ENCODE measurements around the gene CFAP73.

GRCh38 chr12:113196582-113196981 lies 47.1 kb downstream of the CFAP73 start:
- no peak for TF ChIP-seq POLR2AphosphoS5 (IDR thresholded peaks at IDR 0.05)
- no peak for TF ChIP-seq CTCF (IDR thresholded peaks at IDR 0.05)
